NB4 (cell line): ENCODE measurements around the gene HLA-DMA.

ENCODE experiments used
- MYC ChIP-seq: IDR thresholded peaks from 2 replicates; pipeline ENCODE4 v1.6.1; 2011; ENCODE audit warnings: low read depth, low read length
- POLR2A ChIP-seq: IDR thresholded peaks from 2 replicates; pipeline ENCODE4 v1.6.1; 2011; ENCODE audit warnings: mild to moderate bottlenecking; ENCODE audit not compliant: insufficient read length; ENCODE audit errors: extremely low read depth
- TF ChIP-seq, protein P1 (sequence below): IDR thresholded peaks from one replicate; pipeline ENCODE4 v1.5.1; 2012; ENCODE audit warnings: low read depth, low read length

DNA sequence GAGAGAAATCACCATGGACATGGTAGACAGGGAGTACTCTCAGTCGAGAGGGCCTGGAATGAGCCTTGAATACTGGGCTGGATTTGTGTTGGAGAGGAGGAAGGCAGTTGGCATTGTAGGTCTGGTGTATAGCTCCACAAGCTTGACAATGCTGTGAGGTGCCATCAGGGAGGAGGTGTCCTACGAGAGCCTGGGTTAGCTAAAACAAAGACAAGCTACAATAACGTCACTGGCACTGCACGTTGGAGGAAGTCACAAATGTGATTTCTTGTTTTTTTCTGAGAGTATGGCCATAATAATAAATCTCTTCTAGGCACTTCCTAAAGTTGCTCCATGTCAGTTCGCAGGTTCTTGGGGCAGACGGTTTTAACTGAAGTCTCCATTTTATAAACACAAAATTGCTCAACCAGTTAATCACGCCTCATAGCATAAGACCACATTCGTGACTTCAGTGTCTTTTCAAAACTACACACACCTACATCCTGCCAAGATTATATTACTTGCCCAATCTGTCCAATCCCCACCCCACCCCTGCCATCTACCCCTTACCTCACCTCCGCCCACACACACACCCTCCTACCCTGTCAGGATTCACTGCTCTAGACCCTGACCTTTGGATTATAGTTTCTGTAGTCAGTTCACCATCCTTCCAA lies 7.7 kb downstream of the HLA-DMA start:
- TF ChIP-seq, protein P1, sequence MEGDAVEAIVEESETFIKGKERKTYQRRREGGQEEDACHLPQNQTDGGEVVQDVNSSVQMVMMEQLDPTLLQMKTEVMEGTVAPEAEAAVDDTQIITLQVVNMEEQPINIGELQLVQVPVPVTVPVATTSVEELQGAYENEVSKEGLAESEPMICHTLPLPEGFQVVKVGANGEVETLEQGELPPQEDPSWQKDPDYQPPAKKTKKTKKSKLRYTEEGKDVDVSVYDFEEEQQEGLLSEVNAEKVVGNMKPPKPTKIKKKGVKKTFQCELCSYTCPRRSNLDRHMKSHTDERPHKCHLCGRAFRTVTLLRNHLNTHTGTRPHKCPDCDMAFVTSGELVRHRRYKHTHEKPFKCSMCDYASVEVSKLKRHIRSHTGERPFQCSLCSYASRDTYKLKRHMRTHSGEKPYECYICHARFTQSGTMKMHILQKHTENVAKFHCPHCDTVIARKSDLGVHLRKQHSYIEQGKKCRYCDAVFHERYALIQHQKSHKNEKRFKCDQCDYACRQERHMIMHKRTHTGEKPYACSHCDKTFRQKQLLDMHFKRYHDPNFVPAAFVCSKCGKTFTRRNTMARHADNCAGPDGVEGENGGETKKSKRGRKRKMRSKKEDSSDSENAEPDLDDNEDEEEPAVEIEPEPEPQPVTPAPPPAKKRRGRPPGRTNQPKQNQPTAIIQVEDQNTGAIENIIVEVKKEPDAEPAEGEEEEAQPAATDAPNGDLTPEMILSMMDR, result no peak
- no peak for TF ChIP-seq POLR2A
- no peak for TF ChIP-seq MYC
